ENCODE measurements around the gene UBE2E2.

UBE2E2 gene

DNA sequence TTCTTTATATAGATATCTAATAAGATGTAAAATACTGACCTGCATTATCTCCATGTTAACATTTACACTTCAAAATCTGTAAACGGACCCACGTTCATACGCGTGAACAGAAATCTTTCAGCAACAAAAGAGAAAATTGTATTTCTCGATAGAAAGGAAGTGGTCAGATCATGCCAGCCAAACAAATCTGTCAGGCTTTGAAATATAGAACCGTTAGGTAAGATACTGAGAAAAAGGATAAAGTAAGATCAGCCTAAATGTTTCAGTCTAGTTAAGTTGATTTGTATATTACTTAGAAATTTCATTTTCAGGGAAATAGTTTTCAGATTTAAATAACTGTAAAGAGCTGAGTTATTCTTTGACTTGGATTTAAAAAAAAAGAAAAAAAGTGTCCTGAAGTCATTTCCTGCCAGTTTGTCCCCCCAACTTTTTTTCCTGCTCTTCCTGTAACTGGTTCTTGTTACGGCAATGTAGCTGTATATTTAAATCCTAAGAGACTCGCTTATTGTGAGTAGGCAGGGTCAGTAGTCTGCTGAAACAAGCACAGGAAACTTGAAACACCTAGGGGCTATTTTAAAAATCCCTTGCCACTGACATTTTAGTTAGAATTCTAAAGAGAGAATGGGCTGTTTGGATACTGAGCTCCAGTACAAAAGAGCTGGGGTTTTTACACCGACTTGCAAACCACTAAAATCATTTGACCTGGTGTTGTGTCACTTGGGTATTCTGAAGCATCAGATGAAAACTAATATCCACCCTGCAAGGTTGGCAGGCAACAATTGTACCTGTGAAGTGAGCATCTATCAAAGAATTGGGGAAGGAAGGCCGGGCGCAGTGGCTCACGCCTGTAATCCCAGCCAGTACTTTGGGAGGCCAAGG is 237.5 kb downstream of the UBE2E2 start:
- no peak for DNase-seq (ENCODE audit: low spot score)

- DNase-seq (ENCODE audit: low spot score), result peak; percentile 61
These were observed 239.7 kb downstream of the UBE2E2 start for GRCh38 chr3:23442598-23443383.

DNA sequence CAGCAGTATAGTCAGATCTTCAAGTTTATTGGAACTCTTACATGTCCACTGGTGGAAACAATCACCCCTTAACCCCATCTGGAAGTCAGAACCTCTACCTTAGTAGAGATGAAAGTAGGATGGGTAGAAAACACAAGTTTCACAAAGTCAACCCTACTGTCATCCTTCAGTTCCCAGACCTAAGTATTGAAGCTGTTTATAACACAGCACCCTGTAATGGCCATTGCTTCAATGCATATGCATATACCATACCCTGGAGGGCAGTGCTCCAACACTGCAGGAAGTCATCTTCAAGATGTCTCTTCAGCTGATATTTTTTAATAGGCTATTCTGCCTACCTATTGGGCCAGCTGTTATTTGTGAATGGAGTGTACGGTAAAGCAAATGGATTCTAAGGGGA is 241.3 kb downstream of the UBE2E2 start:
- DNase-seq (ENCODE audit: low spot score), result no peak

GRCh38 chr3:23446301-23446700 is 243.2 kb downstream of the UBE2E2 start:
- no peak for DNase-seq (ENCODE audit: low spot score)

GRCh38 chr3:23448998-23449537 is 245.9 kb downstream of the UBE2E2 start:
- no peak for DNase-seq (ENCODE audit: low spot score)

GRCh38 chr3:23450051-23450450 is 246.9 kb downstream of the UBE2E2 start:
- no peak for DNase-seq (ENCODE audit: low spot score)

GRCh38 chr3:23450806-23451205 is 247.7 kb downstream of the UBE2E2 start:
- DNase-seq (ENCODE audit: low spot score), result no peak

DNA sequence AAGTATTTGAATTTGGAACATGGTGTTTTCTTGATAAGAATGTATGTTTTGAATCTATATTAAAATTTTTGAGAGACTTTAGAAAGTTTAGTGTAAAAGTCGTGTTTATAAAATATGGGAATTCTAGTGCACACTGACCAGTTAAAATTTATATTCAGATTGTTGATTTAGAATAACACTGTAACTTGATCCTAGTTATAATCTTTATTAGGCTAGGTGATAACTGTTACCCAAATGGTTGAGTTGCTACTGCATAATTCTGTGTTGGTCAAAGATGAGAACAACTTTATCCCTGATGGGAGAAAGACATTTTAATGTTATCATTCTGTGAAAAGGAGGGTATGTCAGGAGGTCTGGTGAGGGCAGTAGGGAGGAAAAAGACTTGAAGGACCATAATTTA is 249.3 kb downstream of the UBE2E2 start:
- DNase-seq (ENCODE audit: low spot score), result no peak

DNA sequence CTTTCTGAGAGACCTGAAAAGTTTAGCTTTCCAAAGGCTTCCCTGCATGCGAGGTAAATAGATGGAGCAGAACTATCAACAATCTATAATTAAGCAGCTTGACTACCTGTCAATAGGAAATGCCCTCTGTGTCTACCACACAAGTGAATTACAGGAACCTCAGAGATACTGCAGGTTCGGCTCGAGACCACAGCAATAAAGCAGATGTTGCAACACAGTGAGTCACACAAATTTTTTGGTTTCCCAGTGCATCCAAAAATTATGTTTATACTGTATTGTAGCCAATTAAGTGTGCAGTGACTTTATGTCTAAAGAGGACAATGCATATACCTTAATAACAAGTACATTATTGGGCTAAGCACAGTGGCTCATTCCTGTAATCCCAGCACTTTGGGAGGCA is 252.0 kb downstream of the UBE2E2 start:
- peak; percentile 35 for DNase-seq (ENCODE audit: low spot score)

DNA sequence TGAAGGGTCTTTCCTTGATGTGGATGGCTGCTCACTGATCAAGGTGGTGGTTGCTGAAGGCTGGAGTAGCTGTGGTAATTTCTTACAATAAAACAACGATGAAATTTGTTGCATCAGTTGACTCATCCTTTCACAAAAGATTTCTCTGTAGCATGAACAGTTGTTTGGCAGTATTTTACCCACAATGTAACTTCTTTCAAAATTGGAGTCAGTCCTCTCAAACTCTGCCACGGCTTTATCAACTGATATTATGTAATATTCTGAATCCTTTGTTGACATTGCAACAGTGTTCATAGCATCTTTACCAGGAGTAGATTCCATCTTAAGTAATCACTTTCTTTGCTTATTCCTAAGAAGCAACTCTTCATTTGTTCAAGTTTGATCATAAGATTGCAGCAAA is 252.6 kb downstream of the UBE2E2 start:
- DNase-seq (ENCODE audit: low spot score), result no peak

GRCh38 chr3:23457697-23458096 is 254.6 kb downstream of the UBE2E2 start:
- DNase-seq (ENCODE audit: low spot score), result no peak

DNA sequence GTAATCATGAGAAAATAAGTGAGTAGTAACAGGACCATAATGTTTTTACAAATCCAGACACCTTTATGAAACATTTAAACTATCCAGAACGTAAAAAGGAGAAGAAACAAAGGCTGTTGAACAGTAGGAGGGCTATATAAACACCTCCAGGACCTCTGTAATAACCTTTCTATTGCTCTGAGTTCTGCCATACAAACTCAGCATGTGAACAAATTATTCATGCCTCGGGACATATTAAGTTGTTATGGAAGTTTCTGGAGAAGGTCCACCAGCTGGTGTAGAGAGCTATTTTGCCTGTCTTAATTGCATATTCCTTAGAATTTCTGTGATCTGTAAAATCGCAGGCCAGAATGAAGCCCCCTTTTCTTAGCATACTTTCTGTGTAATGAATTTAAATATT is 256.3 kb downstream of the UBE2E2 start:
- no peak for DNase-seq (ENCODE audit: low spot score)

DNA sequence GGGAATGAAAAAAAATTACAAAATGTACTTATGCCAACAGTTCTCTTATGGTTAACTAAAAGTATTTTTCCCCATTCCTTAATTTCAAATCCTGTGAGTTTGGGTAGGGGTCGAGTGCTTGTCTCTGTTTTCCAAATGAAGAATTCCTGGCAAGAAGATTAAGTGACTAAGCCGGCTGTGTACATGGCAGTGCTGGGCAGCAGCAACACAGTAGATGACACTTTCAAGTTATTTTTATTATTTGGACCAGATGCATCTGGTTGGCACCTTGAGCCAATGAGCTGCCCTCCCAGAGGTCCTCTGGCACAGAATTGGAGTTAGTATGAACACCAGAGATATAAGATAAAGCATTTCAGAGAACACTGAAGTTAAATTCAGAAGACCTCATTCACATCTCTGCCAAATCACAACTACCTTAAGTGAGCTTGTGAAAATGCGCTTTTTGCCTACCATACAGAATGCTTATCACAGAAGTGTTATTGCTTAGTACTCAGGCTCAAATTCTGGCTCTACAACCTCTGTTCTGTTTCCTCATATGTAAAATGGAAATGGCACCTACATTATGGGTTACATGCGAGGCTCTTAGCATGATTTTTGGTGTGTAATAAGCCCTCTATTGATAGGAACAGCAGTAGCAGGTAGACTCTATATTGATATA is 256.9 kb downstream of the UBE2E2 start:
- no peak for DNase-seq (ENCODE audit: low spot score)

- no peak for DNase-seq (ENCODE audit: low spot score)
These were observed 257.9 kb downstream of the UBE2E2 start for GRCh38 chr3:23461069-23461468.

- DNase-seq (ENCODE audit: low spot score), result no peak
These were observed 260.7 kb downstream of the UBE2E2 start for GRCh38 chr3:23463791-23464190.

DNA sequence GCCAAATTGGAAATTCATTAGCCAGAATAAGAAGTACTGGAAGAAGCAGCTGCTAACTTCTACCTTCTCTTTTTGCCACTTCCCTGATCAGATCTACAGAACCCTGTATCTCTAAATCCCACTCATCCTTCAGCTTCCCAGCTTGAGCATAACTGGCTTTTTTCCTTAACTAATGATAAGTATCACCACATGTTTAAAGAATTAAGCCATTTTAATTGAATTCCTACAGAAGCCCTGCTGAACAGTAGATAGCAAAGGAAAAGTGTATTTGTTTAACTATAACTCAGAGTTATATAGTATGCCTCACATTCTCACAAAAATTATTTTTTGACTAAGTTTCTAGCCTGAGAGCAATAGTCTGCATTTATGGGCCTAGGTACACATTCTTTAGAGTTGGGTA is 262.4 kb downstream of the UBE2E2 start:
- no peak for DNase-seq (ENCODE audit: low spot score)

DNA sequence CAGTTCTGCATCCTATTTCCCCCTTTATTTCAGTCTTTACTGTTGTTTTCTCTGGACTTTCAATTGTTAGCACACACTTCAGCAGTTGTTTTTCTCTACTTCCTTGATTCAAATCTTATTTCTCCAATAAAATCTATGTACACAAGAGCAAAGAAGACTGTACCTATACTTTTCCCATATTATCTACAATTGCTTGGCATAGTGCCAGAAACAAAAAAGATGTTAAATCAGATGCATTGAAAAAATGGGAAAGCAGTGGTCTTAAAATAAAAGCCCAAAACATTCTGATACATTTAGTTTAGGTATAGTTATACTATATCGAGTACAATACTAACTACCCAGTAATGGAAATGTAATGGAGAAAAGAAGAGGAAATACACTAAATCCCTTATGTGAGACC is 265.1 kb downstream of the UBE2E2 start:
- DNase-seq (ENCODE audit: low spot score), result no peak

GRCh38 chr3:23474580-23475357 is 271.6 kb downstream of the UBE2E2 start:
- no peak for DNase-seq (ENCODE audit: low spot score)

DNA sequence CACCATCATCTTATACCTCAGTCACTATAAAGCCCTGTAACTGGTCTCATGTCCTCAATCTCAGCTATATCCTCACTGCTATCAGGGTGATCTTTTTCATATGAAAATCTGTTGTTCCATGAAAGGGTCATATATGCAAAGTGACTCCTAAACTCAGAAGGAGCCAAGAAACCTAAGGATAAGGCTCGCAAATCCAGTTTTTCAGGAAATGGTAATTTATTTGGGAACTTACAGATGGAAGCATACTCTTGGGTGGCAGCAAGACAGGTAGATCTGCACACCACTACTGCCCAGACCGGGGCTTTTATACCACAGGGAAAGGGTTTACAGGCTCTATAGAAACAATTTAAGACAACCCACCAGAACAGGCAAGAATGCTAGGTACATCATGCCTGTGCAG is 272.3 kb downstream of the UBE2E2 start:
- no peak for DNase-seq (ENCODE audit: low spot score)

- peak; percentile 17 for DNase-seq (ENCODE audit: low spot score)
These were observed 275.9 kb downstream of the UBE2E2 start for GRCh38 chr3:23479026-23479425.

DNA sequence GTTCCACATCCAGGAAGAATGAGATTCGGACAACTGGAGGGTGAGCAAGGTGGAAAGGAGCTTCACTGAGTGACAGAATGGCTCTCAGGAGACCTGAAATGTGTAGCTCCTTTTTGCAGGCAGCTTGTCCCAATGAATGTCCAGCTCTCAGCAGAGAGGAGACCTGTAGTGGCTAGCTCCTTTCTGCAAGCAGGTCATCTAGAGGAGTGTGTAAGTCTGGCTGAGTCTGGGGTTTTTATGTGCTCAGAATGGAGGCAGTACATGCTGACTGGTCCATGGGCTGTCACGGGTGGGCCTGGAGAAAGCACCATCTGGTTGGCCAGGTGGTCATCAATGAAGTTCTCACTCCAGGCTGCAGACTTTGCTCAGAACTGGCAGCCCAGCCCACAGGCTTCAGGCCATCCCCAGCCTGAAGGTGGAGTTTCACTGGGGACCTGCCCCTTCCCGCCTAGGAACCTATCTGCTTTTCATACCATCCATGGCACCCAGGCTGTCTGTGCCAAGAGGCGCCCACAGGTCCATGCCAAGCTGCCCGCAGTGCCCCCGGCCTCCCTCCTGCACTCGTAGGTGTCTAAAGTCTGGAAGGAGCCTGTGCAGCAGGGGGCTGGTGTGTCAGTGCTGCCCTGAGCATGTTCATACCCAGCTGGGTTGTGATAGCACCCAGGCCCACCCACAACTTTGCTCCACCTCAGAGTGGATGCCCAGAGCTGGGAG is 276.6 kb downstream of the UBE2E2 start:
- DNase-seq (ENCODE audit: low spot score), result no peak

All from kidney tubule cell (primary cell).